ENCODE data around the gene MAP4K3. TPM values are rescaled to one million over a fixed set of nuclear protein-coding genes. Genes with fewer than 3 reads are reported as not detected.

MAP4K3 gene
- total and polyA plus RNA-seq, 10 of the 15 experiments (the other 5 are each of a cell fraction or from before 2014, with no cell fraction given) = 0.04 to 0.95 (median 0.21) TPM; not detected in 1

DNA sequence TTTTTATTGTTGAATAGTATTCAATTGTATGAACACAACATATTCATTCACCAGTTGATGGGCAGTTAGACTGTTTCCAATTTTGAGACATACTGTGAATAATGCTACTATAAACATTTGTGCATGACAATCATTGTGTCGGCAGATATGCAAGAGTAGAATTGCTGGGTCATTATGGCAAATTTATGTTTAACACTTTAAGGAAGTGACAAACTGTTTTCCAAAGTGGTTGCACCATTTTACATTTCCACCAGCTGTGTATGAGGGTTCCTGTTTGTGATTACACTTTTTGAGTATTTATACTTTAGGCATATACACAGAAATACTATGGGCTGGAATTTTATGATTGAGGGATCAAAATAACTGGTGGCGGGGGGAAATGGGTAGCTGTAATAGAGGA, 61.2 kb downstream of the MAP4K3 start (continued):
- TF ChIP-seq, protein P1, sequence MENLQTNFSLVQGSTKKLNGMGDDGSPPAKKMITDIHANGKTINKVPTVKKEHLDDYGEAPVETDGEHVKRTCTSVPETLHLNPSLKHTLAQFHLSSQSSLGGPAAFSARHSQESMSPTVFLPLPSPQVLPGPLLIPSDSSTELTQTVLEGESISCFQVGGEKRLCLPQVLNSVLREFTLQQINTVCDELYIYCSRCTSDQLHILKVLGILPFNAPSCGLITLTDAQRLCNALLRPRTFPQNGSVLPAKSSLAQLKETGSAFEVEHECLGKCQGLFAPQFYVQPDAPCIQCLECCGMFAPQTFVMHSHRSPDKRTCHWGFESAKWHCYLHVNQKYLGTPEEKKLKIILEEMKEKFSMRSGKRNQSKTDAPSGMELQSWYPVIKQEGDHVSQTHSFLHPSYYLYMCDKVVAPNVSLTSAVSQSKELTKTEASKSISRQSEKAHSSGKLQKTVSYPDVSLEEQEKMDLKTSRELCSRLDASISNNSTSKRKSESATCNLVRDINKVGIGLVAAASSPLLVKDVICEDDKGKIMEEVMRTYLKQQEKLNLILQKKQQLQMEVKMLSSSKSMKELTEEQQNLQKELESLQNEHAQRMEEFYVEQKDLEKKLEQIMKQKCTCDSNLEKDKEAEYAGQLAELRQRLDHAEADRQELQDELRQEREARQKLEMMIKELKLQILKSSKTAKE (IDR thresholded peaks at IDR 0.05; ENCODE audit: low read depth, poor library complexity, severe bottlenecking) = no peak

DNA sequence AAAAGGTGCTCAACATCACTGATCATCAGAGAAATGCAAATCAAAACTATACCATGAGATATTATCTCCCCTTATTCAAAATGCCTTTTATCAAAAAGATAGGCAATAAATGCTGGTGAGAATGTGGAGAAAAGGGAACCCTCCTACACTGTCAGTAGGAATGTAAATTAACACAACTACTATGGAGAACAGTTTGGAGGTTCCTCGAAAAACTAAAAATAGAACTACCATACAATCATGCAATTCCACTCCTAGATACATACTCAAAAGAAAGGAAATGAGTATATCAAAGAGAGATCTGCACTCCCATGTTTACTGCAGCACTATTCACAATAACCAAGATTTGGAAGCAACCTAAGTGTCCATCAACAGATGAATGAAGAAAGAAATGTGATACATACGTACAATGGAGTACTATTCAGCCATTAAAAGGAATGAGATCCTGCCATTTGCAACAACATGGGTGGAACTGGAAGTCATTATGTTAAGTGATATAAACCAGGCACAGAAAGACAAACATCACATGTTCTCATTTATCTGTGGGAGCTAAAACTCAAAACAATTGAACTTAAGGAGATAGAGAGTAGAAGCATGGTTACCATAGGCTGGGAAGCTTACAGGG, 63.8 kb downstream of the MAP4K3 start:
- ATAC-seq = no peak
- SMC1A ChIA-PET (ENCODE audit: uncharacterized antibody, unreplicated experiment) = no interaction called here
- Histone ChIP-seq H3K9me3 (replicated peaks; ENCODE audit: control insufficient read depth, insufficient read depth, low read length) (no peaks in the 10 kb centered on the region; the same call in 2 of the 3 replicates), H2AFZ (ENCODE audit: control insufficient read depth, low read depth, low read length) (no peak overlapping the region), H3K4me1 (ENCODE audit: control insufficient read depth, insufficient read depth, low read length) (no peaks in the 10 kb centered on the region; the same call in 1 of the 2 replicates), H3K36me3 (ENCODE audit: control insufficient read depth in 2 of 2, insufficient read depth in 2 of 2, low read length in 1 of 2) (no peaks in the 10 kb centered on the region; a peak in 1 of 4 replicates), H3K27me3 (replicated peaks in 1 of 2; ENCODE audit: control insufficient read depth in 2 of 2, insufficient read depth in 2 of 2, low read length in 1 of 2) (no peaks in the 10 kb centered on the region), H3K4me2 (ENCODE audit: control insufficient read depth, insufficient read depth) (no peak overlapping the region), H3K4me3 (no peak overlapping the region), H4K20me1 (ENCODE audit: control insufficient read depth, insufficient read depth) (no peaks in the 10 kb centered on the region), H3K9ac (ENCODE audit: control insufficient read depth, insufficient read depth, low read length) (no peak overlapping the region), H3K79me2 (ENCODE audit: control insufficient read depth, insufficient read depth, low read length) (no peaks in the 10 kb centered on the region), H3K27ac (ENCODE audit: control insufficient read depth, insufficient read depth) (no peak overlapping the region)
- FAIRE-seq = no peak
- TF ChIP-seq TAF1 (IDR thresholded peaks at IDR 0.05; ENCODE audit: borderline replicate concordance, low read depth, low read length) (no peak), SIX5 (IDR thresholded peaks at IDR 0.05; ENCODE audit: low read depth, low read length, severe bottlenecking) (no peak), EGR1 (IDR thresholded peaks at IDR 0.05; ENCODE audit: borderline replicate concordance in 1 of 2, low read depth in 2 of 2, low read length in 2 of 2) (no peak), NFYA (IDR thresholded peaks at IDR 0.05; ENCODE audit: borderline replicate concordance, low read depth, low read length) (no peak), ZNF24 (IDR thresholded peaks at IDR 0.05) (no peak), SPI1 (IDR thresholded peaks at IDR 0.05; ENCODE audit: borderline replicate concordance, insufficient read depth, low read depth, low read length) (no peak), PML (IDR thresholded peaks at IDR 0.05; ENCODE audit: low read length) (no peak)
- TF ChIP-seq, protein P2, sequence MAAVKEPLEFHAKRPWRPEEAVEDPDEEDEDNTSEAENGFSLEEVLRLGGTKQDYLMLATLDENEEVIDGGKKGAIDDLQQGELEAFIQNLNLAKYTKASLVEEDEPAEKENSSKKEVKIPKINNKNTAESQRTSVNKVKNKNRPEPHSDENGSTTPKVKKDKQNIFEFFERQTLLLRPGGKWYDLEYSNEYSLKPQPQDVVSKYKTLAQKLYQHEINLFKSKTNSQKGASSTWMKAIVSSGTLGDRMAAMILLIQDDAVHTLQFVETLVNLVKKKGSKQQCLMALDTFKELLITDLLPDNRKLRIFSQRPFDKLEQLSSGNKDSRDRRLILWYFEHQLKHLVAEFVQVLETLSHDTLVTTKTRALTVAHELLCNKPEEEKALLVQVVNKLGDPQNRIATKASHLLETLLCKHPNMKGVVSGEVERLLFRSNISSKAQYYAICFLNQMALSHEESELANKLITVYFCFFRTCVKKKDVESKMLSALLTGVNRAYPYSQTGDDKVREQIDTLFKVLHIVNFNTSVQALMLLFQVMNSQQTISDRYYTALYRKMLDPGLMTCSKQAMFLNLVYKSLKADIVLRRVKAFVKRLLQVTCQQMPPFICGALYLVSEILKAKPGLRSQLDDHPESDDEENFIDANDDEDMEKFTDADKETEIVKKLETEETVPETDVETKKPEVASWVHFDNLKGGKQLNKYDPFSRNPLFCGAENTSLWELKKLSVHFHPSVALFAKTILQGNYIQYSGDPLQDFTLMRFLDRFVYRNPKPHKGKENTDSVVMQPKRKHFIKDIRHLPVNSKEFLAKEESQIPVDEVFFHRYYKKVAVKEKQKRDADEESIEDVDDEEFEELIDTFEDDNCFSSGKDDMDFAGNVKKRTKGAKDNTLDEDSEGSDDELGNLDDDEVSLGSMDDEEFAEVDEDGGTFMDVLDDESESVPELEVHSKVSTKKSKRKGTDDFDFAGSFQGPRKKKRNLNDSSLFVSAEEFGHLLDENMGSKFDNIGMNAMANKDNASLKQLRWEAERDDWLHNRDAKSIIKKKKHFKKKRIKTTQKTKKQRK (IDR thresholded peaks at IDR 0.05; ENCODE audit: low read depth, low read length) = no peak
- TF ChIP-seq, protein P3, sequence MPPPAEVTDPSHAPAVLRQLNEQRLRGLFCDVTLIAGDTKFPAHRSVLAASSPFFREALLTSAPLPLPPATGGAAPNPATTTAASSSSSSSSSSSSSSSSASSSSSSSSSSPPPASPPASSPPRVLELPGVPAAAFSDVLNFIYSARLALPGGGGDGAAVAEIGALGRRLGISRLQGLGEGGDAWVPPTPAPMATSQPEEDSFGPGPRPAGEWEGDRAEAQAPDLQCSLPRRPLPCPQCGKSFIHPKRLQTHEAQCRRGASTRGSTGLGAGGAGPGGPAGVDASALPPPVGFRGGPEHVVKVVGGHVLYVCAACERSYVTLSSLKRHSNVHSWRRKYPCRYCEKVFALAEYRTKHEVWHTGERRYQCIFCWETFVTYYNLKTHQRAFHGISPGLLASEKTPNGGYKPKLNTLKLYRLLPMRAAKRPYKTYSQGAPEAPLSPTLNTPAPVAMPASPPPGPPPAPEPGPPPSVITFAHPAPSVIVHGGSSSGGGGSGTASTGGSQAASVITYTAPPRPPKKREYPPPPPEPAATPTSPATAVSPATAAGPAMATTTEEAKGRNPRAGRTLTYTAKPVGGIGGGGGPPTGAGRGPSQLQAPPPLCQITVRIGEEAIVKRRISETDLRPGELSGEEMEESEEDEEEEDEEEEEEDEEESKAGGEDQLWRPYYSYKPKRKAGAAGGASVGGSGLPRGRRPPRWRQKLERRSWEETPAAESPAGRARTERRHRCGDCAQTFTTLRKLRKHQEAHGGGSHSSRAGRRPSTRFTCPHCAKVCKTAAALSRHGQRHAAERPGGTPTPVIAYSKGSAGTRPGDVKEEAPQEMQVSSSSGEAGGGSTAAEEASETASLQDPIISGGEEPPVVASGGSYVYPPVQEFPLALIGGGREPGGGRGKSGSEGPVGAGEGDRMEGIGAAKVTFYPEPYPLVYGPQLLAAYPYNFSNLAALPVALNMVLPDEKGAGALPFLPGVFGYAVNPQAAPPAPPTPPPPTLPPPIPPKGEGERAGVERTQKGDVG (CRISPR knock-in tag; IDR thresholded peaks at IDR 0.05) = no peak
- TF ChIP-seq, protein P1 (IDR thresholded peaks at IDR 0.05; ENCODE audit: low read depth, poor library complexity, severe bottlenecking) = no peak
- intact Hi-C loops (cut with micrococcal nuclease; ENCODE audit: unreplicated experiment) = no loop called here
- in situ Hi-C loops (cut with MboI) = no loop called here
- POLR2A ChIA-PET = no interaction called here
- no peak for DNase-seq (ENCODE audit: low read depth, low spot score)
- CTCF ChIA-PET = no interaction called here
- 46% methylated on average over 2 of the region's 2 CpGs for WGBS (ENCODE audit: insufficient coverage, insufficient replicate concordance, low lambda C conversion rate, missing lambda C conversion rate)
- BruUV-seq (replicated peaks) = no TSS peak
- RAD21 ChIA-PET (ENCODE audit: unreplicated experiment) = no interaction called here
